Left ventricle myocardium superior (tissue), 1 donor: ENCODE results near the gene RGPD8. TPM values are rescaled to one million over a fixed set of nuclear protein-coding genes. Genes with fewer than 3 reads are reported as not detected.
A peak's percentile ranks its signal among the peaks of the same experiment; 100 is the strongest.
"Not testable (repeated sequence)": the region's sequence is repeated elsewhere in the genome, so short reads cannot be mapped to it uniquely, and the experiment has no call there.

Source experiments
- ATAC-seq: fragments of 200-7000 bp; cut with Tn5 transposase; one replicate; pipeline ENCODE4 v1.9.1; 2020; ENCODE audit warnings: mild to moderate bottlenecking, moderate library complexity
- DNase-seq: peaks from one replicate; pipeline ENCODE4 v3.0.0-alpha.2; 2020
- intact Hi-C: fragments of 100-400 bp; cut with micrococcal nuclease; formaldehyde crosslinking; loops from one replicate; pipeline ENCODE4 v1.11.0; 2022
- long read RNA-seq: library from polyadenylated mRNA; unstranded; transcript quantifications from one replicate; pipeline ENCODE4 v2.0.0, GENCODE V29; 2021
- total RNA-seq: library from RNA; stranded (reverse); fragmentation: NEBNext Ultra II Directional; extraction: Animal tissue kit (Norgen Biotek cat#: 25700); gene quantifications from one replicate; pipeline ENCODE4 v1.2.1, GENCODE V29; 2021
- donor health status: DM: no; HTN: yes; CAD: no; lungs with severe emphysema.

The RGPD8 gene
- 7.8 TPM for total RNA-seq
- long read RNA-seq, full-length matches to known transcripts, result 3 of 5 reads
- long read RNA-seq, partial matches to known transcripts, result 2 of 5 reads
- long read RNA-seq, other reads (novel, unspliced or antisense), result 0 of 5 reads

GRCh38 chr2:112433480-112433879, at the start of gene RGPD8:
RGPD8 (minus strand) TSS chr2:112433645; CDS start chr2:112433453, 192 bp downstream.
- ATAC-seq (peak; percentile 99), DNase-seq (peak; percentile 93)
- intact Hi-C loops, result not testable (repeated sequence)

GRCh38 chr2:112483042-112483473, 49.6 kb upstream of the RGPD8 start:
- DNase-seq, result no peak
- intact Hi-C loops, result loop anchor here (10.0 kb wide), 1 partner anchor 92 kb away; no protein-coding TSS in a partner anchor
- no peak for ATAC-seq

GRCh38 chr2:112482309-112483041, 49.0 kb upstream of the RGPD8 start:
- intact Hi-C loops, result loop anchor here (10.0 kb wide), 1 partner anchor 92 kb away; no protein-coding TSS in a partner anchor
- ATAC-seq, result peak; percentile 9
- DNase-seq, result peak; percentile 60

GRCh38 chr2:112481528-112482233, 48.2 kb upstream of the RGPD8 start, which contains the start of gene TTL:
TTL (plus strand) TSS chr2:112482156; CDS start chr2:112482345, 189 bp downstream.
- ATAC-seq, result peak; percentile 96
- intact Hi-C loops, result loop anchor here (10.0 kb wide), 1 partner anchor 93 kb away; no protein-coding TSS in a partner anchor
- peak; percentile 92 for DNase-seq

GRCh38 chr2:112481050-112481527, 47.6 kb upstream of the RGPD8 start:
- peak; percentile 92 for ATAC-seq
- intact Hi-C loops, result loop anchor here (10.0 kb wide), 1 partner anchor 94 kb away; no protein-coding TSS in a partner anchor
- DNase-seq, result peak; percentile 89

- intact Hi-C loops, result loop anchor here (10.0 kb wide), 1 partner anchor 94 kb away; no protein-coding TSS in a partner anchor
- no peak for ATAC-seq
- no peak for DNase-seq
These were observed 47.1 kb upstream of the RGPD8 start for GRCh38 chr2:112480530-112481049.

- ATAC-seq (no peak), DNase-seq (no peak)
- intact Hi-C loops, result no loop called here
These were observed 43.0 kb upstream of the RGPD8 start for GRCh38 chr2:112476434-112476833.

- DNase-seq, result no peak
- intact Hi-C loops, result no loop called here
These were observed 41.5 kb upstream of the RGPD8 start for GRCh38 chr2:112474844-112475486.

GRCh38 chr2:112472547-112473263, 39.3 kb upstream of the RGPD8 start:
- ATAC-seq (no peak), DNase-seq (no peak)
- intact Hi-C loops, result no loop called here

More at GRCh38 chr2:112474844-112475486, 41.5 kb upstream of the RGPD8 start:
- no peak for ATAC-seq

GRCh38 chr2:112465382-112465781, 31.9 kb upstream of the RGPD8 start:
- intact Hi-C loops, result no loop called here
- no peak for ATAC-seq
- DNase-seq, result no peak

- intact Hi-C loops, result no loop called here
- DNase-seq (no peak), ATAC-seq (no peak)
These were observed 29.8 kb upstream of the RGPD8 start for GRCh38 chr2:112463256-112463655.

GRCh38 chr2:112462178-112462577, 28.7 kb upstream of the RGPD8 start:
- ATAC-seq (no peak), DNase-seq (no peak)
- intact Hi-C loops, result no loop called here

- no peak for ATAC-seq
These were observed 25.9 kb upstream of the RGPD8 start for GRCh38 chr2:112459372-112459771.

GRCh38 chr2:112454586-112454985, 21.1 kb upstream of the RGPD8 start:
- ATAC-seq, result no peak
- intact Hi-C loops, result no loop called here
- DNase-seq, result no peak

More at GRCh38 chr2:112459372-112459771, 25.9 kb upstream of the RGPD8 start:
- DNase-seq, result no peak
- intact Hi-C loops, result no loop called here

- DNase-seq (no peak), ATAC-seq (no peak)
- intact Hi-C loops, result no loop called here
These were observed 17.9 kb upstream of the RGPD8 start for GRCh38 chr2:112451317-112451716.

- ATAC-seq (no peak), DNase-seq (no peak)
- intact Hi-C loops, result no loop called here
These were observed 16.4 kb upstream of the RGPD8 start for GRCh38 chr2:112449854-112450253.

- intact Hi-C loops, DNase-seq, ATAC-seq: not testable (repeated sequence)
These were observed 10.8 kb upstream of the RGPD8 start for GRCh38 chr2:112444256-112444655.

GRCh38 chr2:112438603-112439261, 5.3 kb upstream of the RGPD8 start:
- DNase-seq, ATAC-seq, intact Hi-C loops: not testable (repeated sequence)
